ENCODE data around the gene MR1. TPM values are rescaled to one million over a fixed set of nuclear protein-coding genes. Genes with fewer than 3 reads are reported as not detected.

MR1 gene
- total RNA-seq, 1 donor from 2014 or later = 19.2 TPM

DNA sequence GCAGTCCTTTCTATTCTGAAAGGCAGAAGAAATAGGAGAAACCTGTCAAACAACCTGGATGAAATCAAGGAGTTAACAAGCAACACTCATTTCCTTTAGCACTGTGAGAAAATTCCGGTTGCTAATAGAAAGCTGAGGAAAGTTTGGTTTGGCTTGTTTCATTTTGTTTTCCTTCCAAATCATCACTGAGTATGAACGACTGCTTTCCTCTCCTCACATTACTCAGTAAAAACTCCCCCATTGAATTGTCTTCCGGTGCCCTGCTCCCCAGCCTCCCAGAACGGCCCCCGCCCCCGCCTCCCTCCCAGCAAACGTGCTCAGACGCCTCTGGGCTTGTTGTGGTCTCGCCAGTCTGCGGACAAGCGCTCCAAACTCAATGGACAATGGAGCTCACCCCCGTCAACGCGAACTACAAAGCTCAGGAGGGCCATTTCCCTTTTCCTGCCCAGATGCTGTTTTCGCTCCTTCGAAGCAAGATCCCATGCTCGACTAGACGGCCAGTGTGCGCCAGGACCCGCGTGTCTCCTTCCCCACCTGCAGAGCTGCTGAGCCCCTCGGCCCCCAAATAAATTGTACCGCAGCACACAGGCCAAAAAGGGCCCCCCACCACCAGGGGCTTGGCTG lies 11.9 kb upstream of the MR1 start:
- Histone ChIP-seq H3K4me1 (peaks cover 0 to 9% of the 10 kb centered on the region in 2 donors), H3K27ac (peak overlapping the region; percentile 81 to 88), H3K9me3 (no peaks in the 10 kb centered on the region), H3K27me3 (no peaks in the 10 kb centered on the region), H3K4me3 (peak overlapping the region; percentile 80 to 83), H3K36me3 (no peaks in the 10 kb centered on the region)
- intact Hi-C loops (cut with DNase I) = loop anchor here (1.0 to 10.0 kb wide), 6 partner anchors 12 to 870 kb away; partner anchors contain the start of genes ACBD6, IER5 and QSOX1
- TF ChIP-seq, protein P1, sequence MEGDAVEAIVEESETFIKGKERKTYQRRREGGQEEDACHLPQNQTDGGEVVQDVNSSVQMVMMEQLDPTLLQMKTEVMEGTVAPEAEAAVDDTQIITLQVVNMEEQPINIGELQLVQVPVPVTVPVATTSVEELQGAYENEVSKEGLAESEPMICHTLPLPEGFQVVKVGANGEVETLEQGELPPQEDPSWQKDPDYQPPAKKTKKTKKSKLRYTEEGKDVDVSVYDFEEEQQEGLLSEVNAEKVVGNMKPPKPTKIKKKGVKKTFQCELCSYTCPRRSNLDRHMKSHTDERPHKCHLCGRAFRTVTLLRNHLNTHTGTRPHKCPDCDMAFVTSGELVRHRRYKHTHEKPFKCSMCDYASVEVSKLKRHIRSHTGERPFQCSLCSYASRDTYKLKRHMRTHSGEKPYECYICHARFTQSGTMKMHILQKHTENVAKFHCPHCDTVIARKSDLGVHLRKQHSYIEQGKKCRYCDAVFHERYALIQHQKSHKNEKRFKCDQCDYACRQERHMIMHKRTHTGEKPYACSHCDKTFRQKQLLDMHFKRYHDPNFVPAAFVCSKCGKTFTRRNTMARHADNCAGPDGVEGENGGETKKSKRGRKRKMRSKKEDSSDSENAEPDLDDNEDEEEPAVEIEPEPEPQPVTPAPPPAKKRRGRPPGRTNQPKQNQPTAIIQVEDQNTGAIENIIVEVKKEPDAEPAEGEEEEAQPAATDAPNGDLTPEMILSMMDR (IDR thresholded peaks at IDR 0.05) = no peak
- peak in 1 of 2 donors; percentile 82 for DNase-seq (ENCODE audit: low spot score in 2 of 2)

DNA sequence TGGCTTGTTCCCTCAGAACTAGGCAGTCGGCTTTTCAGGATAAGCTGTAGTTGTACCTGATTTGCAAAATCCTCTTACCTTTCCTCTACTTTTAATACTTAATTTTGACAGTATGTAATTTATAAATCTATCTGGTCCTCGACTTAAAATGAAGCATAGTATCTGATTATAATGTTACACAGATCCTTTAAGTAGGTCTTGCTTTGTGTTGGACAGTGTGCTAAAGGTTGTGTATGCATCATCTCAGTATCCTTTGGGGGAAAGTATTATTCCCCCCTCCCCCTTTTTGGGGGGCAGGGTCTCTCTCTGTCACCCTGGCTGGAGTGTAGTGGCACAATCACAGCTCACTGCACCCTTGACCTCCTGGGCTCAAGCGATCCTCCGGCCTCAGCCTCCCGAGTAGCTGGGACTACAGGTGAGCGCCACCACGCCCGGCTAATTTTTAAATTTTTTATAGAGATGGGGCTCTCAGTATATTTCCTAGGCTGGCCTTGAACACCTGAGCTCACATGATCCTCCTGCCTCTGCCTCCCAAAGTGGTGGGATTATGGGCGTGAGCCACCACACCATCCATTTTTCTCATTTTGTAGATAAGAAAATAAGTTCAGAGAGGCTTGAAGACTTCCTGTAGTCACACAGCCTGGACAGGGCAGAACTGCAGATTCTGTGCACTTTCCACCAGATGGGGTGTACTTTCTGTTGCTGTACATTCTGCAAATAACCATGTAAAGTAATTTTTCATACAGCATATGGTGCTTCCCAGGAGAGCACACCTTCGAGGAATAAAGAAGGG lies 10.3 kb upstream of the MR1 start:
- intact Hi-C loops (cut with DNase I) = loop anchor here (2.0 to 10.0 kb wide), 5 partner anchors 65 to 871 kb away; partner anchors contain the start of genes ACBD6, IER5 and QSOX1

DNA sequence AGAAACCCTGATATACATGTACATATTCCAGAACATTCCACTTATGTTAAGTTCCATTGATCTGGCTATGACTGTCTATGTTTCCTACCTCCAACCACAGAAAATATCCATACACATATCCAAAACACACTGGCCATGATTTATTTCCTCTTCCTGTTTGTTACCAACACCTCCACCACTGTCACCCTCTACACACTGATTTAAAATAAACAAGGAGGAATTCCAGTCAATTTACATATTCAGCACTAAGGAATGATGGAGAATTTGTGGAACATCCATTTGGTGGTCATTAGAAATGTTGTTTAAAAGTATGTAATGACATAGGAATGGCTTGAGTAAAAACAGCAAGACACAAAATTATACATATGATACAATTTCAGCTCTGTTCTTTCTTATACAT lies 5.6 kb upstream of the MR1 start:
- no peaks in the 10 kb centered on the region for H3K9me3 ChIP-seq
- H3K4me1 ChIP-seq = peaks cover 0 to 6% of the 10 kb centered on the region in 2 donors
- no peaks in the 10 kb centered on the region for H3K27me3 ChIP-seq
- H3K36me3 ChIP-seq = no peaks in the 10 kb centered on the region
- DNase-seq (ENCODE audit: low spot score in 2 of 2) = no peak
- TF ChIP-seq, protein P1 (IDR thresholded peaks at IDR 0.05) = no peak
- H3K27ac ChIP-seq = no peak overlapping the region
- no peak overlapping the region for H3K4me3 ChIP-seq
- intact Hi-C loops (cut with DNase I) = loop anchor here (10.0 kb wide), 1 partner anchor 523 kb away; the partner anchor contains the start of gene ACBD6

More for the DNA sequence above, 10.3 kb upstream of the MR1 start:
- Histone ChIP-seq H3K9me3 (no peaks in the 10 kb centered on the region), H3K4me1 (peaks cover 0 to 9% of the 10 kb centered on the region in 2 donors), H3K27me3 (no peaks in the 10 kb centered on the region), H3K4me3 (peak overlapping the region in 1 of 2 donors; percentile 46), H3K36me3 (no peaks in the 10 kb centered on the region), H3K27ac (peak overlapping the region in 1 of 2 donors; percentile 57)
- TF ChIP-seq, protein P1 (IDR thresholded peaks at IDR 0.05) = no peak
- no peak for DNase-seq (ENCODE audit: low spot score in 2 of 2)

DNA sequence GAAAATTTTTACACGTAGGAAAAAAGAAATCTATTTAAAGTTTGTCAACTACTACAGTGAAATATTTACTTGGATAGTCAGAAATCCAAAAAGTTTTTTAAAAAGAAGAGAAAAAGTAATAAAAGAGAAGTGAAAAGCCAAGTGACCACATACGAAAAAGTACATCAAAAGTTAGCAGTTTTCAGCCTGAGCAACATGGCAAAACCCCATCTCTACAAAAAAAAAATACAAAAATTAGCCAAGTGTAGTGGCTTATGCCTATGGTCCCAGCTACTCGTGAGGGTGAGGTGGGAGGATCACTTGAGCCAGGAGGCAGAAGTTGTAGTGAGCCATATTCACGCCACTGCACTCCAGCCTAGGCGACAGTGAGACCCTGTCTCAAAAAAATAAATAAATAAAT lies 5.2 kb upstream of the MR1 start:
- Histone ChIP-seq H3K27me3 (no peaks in the 10 kb centered on the region), H3K4me1 (peaks cover 0 to 9% of the 10 kb centered on the region in 2 donors), H3K4me3 (no peak overlapping the region), H3K9me3 (no peaks in the 10 kb centered on the region), H3K36me3 (no peaks in the 10 kb centered on the region), H3K27ac (no peak overlapping the region)
- TF ChIP-seq, protein P1 (IDR thresholded peaks at IDR 0.05) = no peak
- intact Hi-C loops (cut with DNase I) = loop anchor here (10.0 kb wide), 1 partner anchor 524 kb away; the partner anchor contains the start of gene ACBD6
- DNase-seq (ENCODE audit: low spot score in 2 of 2) = no peak

DNA sequence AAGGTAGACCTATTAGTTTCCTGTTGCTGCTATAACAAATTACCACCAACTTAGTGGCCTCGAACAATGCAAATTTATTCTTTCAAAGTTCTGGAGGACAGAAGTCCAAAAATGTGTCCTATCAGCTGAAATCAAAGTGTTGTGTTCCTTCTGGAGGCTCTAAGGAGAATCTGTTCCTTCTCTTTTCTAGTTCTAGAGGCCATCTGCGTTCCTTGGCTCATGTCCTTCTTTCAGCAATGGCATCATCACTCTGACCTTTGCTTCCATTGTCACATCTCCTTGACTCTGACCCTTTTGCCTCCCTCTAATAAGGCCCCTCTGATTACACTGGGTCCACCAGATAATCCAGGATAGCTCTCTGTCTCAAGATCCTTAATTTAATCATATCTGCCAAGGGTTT lies 1.2 kb upstream of the MR1 start:
- peak overlapping the region; percentile 94 to 96 for H3K27ac ChIP-seq
- intact Hi-C loops (cut with DNase I) = loop anchor here (2.0 to 5.0 kb wide), 2 partner anchors 56 to 120 kb away; partner anchors contain the start of genes IER5 and KIAA1614
- H3K4me3 ChIP-seq = no peak overlapping the region
- peaks cover 0 to 28% of the 10 kb centered on the region in 2 donors for H3K4me1 ChIP-seq
- no peak for DNase-seq (ENCODE audit: low spot score in 2 of 2)
- no peaks in the 10 kb centered on the region for H3K9me3 ChIP-seq
- no peaks in the 10 kb centered on the region for H3K36me3 ChIP-seq
- H3K27me3 ChIP-seq = no peaks in the 10 kb centered on the region
- TF ChIP-seq, protein P1 (IDR thresholded peaks at IDR 0.05) = no peak

Data from ascending aorta (tissue), 2 donors.